NCI-H69 (cell line): ENCODE data around the gene CFAP74.
A peak's percentile ranks its signal among the peaks of the same experiment; 100 is the strongest.
"Not testable (repeated sequence)": the region's sequence is repeated elsewhere in the genome, so short reads cannot be mapped to it uniquely, and the experiment has no call there.

ENCODE experiments used
- DNase-seq: peaks from one replicate; lab custom pipeline; 2025; lab: John Stamatoyannopoulos, UW

Gene CFAP74

DNA sequence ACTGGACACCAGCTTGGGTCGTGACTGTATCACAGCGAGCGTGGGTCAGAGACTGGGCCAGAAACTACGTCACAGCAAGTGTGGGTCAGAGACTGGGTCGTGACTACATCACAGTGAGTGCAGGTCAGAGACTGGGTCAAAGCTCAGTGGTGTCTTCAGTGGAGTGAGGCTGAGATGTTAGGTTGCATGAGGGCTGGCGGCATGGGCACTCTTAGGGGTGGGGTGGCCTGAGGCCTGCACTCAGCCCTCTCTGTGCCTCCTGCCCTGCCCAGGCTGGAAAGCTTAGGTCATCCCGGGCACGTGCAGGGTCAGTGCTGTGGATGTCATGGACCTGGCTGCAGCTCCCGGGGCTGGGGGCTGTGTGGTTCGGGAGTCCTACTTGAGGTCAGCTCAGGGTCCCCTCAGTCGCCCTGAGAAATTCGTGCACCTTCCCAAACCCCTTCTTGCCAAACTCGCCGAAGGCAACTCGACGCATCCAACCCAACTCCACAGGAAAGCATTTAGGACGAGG is 19.0 kb downstream of the CFAP74 start:
- DNase-seq: no peak

DNA sequence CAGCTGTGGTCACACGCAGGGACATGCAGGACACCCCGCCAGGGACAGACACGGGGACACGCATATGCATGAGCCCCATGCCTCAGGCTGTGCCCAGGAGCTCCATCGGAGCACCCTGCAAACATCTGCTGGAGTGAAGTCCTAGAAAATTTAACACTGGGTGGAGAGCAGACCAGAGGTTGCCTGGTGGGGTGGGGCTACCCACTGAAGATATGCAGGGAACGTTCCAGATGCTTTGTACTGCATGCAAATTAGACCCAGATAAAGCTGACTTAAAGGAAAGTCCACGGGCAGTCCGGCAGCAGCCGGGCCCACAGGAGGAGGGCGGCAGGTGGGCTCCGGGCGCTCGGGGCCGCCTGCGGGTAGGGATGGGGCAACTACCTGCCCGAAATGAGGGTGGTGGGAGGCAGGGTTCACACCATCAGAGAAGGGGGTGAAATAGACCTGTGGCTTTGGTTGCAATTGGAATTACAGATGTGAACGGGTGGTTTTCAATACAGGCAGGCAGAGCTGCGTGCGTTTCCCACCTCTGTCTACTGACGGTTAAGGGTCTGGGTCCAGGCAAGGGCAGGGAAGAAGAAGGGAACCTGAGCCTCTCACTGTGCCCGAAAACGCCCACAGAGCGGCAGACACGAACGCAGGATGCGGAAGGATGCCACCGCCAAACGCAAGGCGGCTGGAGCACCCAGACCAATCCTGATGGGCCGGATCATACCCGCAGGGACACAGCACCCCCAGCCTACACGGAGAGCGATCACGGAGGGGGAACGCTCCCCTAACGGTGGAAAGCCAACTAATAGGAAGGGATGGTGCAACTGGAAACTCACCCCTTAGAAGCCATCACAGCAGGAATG is 21.0 kb downstream of the CFAP74 start:
- DNase-seq: peak; percentile 14

DNA sequence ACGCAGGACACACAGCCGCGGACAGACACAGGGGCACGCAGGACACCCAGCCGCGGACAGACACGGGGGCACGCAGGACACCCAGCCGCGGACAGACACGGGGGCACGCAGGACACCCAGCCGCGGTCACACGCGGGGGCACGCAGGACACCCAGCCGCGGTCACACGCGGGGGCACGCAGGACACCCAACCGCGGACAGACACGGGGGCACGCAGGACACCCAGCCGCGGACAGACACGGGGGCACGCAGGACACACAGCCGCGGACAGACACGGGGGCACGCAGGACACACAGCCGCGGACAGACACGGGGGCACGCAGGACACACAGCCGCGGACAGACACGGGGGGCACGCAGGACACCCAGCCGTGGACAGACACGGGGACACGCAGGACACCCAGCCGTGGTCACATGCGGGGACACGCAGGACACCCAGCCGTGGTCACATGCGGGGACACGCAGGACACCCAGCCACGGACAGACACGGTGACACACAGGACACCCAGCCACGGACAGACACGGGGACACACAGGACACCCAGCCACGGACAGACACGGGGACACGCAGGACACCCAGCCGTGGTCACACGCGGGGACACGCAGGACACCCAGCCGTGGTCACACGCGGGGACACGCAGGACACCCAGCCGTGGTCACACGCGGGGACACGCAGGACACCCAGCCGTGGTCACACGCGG is 21.8 kb downstream of the CFAP74 start:
- DNase-seq: not testable (repeated sequence)

DNA sequence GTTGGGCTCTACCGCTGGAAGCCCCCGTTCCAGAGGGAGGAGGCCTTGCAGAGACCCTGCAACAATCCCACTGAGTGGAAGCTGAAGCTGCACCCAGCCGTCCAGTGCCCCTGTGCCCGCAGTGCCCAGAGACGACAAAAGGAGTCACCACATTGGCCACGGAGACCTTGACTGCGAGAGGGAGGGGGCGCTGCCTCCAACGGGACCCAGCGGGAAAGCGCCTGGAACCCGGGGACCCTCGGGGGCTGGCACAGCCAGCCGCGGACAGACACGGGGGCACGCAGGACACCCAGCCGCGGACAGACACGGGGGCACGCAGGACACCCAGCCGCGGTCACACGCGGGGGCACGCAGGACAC is 22.5 kb downstream of the CFAP74 start:
- no peak for DNase-seq

DNA sequence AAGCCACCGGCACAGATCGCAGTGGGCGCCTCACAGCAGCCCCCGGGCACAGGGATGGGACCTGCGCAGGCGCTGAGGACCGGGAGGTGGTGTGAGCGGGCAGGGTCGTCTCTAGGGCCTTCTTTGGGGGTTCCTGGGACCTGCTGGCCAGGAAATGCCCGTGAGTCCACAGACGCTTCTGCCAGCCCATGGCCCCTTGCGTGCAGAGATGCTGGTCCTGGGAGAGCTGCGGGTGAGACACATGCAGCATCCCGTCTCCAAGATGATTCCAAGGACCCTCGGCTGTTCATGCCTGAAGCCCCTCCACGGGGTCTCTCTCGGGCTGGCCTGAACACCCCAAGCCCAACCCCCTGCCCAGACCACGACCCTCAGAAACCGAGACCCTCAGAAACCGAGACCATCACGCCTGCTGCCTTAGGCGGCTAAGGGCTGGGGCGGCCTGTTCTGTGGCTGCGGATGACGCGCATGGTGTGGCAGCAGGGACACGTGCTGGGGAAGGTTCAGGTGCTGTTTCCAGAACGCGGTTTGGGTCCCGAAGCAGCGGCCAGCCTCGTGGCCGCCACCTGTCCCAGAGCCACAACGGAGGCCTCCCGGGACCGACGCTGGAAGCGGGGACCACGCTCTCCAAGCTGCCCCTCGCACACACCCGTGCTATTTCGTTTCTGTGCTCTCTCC is 23.0 kb downstream of the CFAP74 start:
- DNase-seq: no peak

DNA sequence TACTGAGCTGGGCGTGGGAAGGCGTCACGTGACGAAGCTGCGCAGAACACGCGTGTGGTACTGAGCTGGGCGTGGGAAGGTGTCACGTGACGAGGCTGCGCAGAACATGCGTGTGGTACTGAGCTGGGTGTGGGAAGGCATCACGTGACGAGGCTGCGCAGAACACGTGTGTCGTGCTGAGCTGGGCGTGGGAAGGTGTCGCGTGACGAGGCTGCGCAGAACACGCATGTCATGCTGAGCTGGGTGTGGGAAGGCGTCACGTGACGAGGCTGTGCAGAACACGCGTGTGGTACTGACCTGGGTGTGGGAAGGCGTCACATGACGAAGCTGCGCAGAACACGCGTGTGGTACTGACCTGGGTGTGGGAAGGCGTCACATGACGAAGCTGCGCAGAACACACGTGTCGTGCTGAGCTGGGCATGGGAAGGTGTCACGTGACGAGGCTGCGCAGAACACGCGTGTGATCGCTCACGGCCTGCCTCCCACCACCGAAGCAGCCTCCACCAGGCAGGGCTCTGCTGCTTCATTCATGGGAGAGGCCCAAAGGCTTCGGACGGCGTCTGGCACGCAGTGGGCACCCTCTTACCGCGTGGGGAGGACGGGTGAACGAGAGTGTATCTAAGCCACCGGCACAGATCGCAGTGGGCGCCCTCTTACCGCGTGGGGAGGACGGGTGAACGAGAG is 24.0 kb downstream of the CFAP74 start:
- no peak for DNase-seq

DNA sequence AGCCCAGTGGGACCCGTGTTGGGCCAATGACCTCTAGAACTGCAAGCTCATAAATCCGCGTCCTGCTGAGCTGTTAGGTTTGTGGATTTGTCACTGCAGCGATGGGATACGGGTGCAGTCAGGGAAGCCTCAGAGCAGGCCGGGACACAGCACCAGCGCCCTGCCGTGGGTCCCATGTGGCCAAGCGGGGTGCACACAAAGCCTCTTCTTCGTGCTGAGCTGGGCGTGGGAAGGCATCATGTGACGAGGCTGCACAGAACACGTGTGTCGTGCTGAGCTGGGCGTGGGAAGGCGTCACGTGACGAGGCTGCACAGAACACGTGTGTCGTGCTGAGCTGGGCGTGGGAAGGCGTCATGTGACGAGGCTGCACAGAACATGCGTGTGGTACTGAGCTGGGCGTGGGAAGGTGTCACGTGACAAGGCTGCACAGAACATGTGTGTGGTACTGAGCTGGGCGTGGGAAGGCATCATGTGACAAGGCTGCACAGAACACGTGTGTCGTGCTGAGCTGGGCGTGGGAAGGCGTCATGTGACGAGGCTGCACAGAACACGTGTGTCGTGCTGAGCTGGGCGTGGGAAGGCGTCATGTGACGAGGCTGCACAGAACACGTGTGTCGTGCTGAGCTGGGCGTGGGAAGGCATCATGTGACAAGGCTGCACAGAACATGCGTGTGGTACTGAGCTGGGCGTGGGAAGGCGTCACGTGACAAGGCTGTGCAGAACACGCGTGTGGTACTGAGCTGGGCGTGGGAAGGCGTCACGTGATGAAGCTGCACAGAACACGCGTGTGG is 24.7 kb downstream of the CFAP74 start:
- DNase-seq: not testable (repeated sequence)

DNA sequence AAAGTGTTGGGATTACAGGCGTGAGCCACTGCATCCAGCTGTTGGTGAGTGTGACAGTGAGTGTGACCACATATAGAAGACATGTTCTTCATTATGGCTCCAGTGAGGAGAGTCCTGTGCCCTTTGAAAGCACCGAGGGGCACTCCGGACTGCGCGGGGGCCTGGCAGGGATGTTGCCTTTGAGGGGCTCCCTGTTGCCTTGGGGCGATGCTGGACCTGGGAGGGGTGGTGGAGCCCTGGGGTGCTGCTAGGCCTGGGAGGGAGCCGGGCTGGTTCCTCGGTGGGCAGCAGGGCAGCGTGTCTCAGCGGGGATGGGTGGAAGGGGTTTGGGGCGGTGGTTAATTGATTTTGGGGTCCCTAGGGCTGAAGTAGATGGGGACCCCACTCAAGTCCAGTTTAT is 25.5 kb downstream of the CFAP74 start:
- DNase-seq: no peak

DNA sequence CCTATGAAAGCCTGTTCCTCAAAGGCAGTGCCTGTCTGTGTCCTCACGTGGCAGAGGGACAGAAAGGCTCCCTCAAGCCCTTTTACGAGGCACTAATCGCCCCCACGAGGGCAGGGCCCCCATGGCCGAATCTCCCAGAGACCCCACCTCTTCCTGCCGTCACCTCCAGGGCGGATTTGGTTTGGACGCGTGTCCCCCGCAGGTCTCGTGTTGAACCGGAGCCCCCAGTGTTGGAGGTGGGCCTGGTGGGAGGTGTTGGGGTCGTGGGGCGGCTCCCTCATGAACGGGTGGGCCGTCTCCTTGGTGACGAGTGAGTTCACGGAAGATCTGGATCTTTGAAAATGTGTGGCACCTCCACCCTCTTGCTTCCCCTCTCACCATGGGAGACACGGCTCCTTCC is 27.6 kb downstream of the CFAP74 start:
- no peak for DNase-seq

DNA sequence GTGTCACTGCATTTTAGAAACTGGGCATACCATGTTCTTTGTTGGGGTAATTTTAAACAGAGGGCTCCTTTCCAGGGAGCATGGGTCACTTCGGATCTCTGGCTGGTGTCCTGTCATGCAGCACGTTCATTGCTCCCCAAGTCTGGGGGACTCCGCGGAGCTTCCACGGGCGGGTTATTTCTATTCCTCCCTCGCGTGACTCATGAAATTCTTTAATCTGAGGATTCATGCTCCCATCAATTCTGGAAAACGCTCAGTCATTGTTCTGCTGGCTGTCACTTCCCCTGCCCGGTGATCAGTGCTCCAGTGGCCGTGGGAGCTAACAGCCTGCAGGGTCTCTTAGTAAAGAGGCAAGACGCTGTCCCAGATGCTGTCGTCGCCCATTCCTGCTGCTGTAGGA is 28.1 kb downstream of the CFAP74 start:
- DNase-seq: no peak

DNA sequence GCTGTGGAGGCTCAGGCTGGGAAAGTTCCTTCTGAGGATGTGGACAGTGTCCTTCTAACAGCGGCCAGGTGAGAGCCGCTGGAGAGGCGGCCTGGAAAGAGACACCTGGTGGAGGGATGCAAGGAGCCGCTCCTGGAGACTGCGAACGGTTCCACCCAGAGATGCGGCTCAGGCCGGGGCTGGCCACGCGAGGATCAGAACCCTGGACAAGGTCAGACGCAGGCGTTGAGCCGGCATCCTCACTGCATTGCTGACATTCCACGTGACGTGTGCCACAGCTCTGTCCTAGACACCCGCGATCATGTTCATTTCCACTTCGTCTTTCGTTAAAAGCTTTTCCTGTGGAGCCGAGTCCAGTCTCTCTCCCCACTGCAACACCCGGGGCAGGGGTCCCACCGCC is 28.8 kb downstream of the CFAP74 start:
- no peak for DNase-seq

DNA sequence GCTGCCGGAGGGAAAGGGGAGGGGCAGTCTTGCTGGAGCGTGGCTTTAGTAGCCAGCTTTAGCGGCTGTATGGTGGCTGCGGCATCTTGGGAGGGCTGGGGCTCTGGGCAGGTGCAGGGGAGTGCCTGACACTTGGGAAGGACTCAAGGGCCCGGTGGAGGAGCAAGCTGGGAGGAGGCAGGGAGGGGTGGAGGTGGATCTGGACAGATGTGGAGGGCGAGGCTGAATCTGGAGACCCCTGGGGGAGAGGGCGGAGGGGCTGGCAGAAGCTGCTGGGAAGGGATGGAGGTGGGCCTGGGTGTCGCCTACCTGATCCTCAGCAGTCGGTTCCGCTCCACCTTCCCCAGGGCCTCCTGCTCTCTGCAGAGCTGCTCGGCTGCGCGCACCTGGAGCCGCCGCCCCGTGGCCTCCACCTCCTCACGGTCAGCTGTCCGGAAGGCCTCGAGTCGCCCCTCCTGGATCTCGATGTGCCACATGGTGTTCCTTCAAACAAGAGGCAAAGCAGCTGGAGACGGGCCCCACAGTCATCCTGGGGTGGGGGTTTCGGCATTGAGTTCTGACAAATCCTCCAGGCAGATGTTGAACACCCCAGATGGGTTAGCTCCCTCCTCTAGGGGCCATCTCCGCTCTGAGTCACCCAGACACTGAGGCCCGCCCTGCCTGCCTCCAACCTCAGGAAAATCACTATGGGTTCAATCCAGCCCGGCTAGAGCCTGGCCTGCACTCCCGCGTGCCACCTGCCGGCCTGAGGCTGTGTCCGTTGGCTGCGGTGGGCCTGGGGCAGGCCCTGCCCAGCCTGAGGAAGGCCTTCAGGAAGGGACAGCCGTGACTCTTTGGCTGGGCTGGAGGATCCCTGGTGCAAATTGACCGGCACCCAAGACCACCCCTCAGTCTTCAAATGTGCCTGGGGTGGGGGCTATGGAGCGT is 29.6 kb downstream of the CFAP74 start:
- DNase-seq: no peak

DNA sequence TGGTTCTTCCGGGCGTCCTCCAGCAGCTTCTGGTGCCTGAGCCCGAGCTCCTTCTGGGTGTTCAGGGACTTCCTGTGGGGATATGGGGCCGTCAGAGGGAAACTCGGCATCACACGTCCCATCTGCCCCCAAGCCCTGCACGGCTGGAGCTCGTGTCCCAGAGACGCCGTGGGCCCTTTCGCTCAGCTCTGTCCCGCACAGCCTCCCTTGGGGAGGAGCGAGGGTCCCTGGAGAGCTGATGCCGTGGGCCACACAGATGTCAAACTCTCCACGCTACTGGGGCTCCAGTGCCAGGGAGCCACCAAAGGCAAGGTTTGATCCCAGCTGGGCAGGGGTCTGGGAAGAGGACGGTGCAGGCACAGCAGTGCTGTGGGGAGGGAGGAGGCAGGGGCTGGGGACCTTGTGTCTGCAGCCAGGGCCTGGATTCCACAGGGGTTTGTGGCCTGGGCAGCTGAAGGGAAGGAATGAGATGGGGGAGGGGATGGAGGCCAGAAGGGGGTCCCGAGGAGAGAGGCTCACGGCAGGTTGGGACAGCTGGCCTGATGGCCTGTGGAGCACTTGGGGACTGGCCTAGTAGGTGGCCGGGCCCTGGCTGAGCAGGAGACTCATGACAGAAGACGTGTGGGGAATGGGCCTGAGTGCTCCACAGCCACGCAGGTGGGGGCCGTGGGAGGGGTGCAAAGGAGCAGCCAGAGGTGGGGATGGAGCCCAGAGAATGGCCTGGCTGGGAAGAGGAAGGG is 30.4 kb downstream of the CFAP74 start:
- no peak for DNase-seq

DNA sequence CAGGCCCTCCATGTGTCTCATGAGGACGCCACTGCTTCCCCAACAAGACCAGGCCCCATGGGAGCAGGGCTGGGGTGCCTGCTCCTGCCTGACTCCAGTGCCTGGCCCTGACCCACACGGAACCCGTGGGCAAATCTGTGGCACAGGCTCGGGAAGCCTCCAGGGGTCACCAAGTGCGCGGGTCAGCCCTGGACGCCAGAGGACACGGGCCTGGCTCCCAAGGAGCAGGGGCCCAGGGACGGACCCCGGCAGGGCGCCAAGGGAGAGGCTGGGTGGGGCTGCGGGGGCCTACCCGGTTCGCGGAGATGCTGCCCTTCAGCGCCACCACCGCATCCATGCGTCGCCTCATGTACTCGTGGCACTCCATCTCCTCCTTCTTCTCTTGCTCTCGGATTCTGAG is 31.9 kb downstream of the CFAP74 start:
- DNase-seq: no peak

DNA sequence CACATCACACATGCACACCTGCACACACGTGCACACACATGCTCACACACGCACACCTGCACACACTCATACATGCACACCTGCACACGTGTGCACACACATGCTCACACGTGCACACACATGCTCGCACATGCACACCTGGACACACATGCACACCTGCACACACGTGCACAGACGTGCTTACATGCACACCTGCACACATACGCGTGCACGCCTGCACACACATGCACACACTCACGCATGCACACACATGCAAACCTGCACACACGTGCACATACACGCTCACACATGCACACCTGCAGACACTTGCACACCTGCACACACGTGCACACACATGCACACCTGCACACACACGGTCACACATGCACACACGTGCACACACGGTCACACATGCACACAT is 32.6 kb downstream of the CFAP74 start:
- DNase-seq: no peak

DNA sequence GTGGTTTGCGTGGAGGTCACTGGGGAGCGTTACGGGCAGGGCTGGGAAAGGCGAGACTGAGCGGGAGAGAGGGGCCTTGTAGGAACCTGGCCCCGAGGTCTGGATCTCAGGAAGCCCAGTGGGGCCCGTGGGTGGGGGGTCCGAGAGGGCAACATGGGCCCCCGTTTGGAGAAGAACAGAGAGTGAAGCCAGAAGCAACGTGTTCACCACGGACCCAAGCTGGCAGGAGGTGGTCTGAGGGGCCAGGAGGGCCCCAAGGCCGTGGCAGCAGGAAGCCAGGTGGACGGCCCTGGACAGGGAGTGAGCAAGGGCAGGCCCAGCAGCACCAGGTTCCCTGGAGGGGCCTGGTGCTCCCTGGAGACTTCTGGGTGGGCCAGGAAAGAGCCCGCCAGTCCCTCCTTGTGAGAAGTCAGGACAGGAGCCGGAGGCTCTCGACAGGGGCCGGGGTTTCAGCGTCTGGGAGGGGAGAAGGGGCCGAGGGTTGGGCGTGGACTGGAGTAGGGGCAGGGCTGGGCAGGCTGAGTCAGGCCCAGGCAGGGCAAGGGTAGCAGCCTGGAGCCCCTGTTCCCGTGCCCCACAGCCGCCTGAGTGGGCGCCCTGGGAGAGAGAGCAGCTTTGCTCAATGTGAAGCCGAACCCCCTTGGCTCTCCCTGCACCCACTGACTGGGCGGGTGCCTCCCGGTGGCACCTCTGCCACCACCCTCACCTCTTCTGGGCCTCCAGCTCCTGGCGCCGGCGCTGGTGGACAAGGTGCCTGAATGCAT is 33.5 kb downstream of the CFAP74 start:
- DNase-seq: no peak

DNA sequence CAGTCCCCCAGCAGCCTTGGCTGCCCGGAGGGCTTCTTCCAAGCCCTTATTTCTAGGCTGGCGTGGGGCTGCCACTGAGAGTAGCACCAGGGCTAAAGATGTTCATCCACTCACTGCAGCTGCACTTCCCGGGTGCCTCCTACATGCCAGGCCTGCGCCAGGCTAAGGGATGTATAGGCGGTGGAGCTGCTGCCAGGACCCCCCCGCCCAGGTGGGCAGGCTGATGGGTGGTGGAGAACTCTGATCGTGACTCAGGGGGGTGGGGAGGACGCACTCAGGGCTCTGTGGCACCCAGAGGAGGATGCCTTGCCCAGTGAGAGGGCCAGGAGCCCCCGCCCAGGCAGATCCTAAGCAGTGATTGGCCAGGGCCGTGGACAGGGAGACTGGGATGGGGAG is 34.1 kb downstream of the CFAP74 start:
- DNase-seq: no peak

DNA sequence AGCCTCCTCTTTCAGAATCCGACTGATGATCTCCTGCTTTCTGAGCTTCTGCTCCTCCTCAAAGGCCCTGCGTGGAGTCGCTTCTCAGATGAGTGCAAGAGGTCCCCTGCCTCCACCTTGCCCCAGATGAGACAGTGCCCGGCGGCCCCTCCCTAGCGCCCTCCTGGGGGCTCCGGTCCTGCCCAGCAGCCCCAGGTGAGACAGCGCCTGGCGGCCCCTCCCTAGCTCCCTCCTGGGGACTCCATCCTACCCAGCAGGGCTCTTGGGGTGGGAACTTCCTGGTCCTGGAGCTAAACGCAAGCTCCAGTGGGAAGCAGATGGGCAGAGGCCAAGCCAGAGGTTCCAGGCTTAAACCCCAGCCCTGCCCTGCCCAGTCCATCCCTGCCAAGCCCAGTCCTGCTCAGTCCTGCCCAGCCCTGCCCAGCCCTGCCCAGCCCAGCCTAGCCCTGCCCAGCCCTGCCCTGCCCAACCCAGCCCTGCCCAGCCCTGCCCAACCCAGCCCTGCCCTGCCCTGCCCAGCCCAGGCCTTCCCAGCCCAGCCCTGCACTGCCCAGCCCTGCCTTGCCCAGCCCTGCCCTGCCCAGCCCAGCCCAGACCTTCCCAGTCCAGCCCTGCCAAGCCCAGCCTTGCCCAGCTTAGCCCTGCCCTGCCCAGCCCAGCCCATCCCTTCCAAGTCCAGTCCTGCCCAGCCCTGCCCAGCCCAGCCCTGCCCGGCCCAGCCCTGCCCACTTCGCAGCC is 34.6 kb downstream of the CFAP74 start:
- no peak for DNase-seq
